Measurements from ENCODE around the gene RNF225. TPM values are rescaled to one million over a fixed set of nuclear protein-coding genes. Genes with fewer than 3 reads are reported as not detected.

The RNF225 gene
- total and polyA plus RNA-seq, 2 donors (not counting 1 experiment from before 2014, with no cell fraction given), result 0.49 TPM; not detected in 1

- peaks cover 15% of the 10 kb centered on the region for H3K79me2 ChIP-seq (ENCODE audit: control insufficient read depth, insufficient read depth, low read length)
- peaks cover 0 to 74% (median 32%) of the 10 kb centered on the region in 3 donors for H3K9me3 ChIP-seq (ENCODE audit: control extremely low read depth in 1 of 3, control insufficient read depth in 2 of 3, insufficient read depth in 1 of 3, low read length in 2 of 3)
- Mint-ChIP-seq H3K27ac (peak within 1 kb of the TSS; percentile 98), H3K4me1 (peaks cover 23% of the 10 kb centered on the region), H3K9me3 (ENCODE audit: insufficient read depth) (peaks cover 17% of the 10 kb centered on the region), H3K27me3 (peaks cover 9% of the 10 kb centered on the region), H3K4me3 (peak within 1 kb of the TSS; percentile 99)
- H3K27ac ChIP-seq (ENCODE audit: low read length in 2 of 2), result peak within 1 kb of the TSS; percentile 78 to 97
- H3K27me3 ChIP-seq (replicated peaks in 1 of 4; ENCODE audit: control extremely low read depth in 1 of 4, control insufficient read depth in 3 of 4, insufficient read depth in 4 of 4, low read length in 3 of 4), result no peaks in the 10 kb centered on the region
- peak; percentile 99 for DNase-seq
- peak; percentile 98 for ATAC-seq (ENCODE audit: low read depth)
- intact Hi-C loops (cut with micrococcal nuclease), result loop anchor here (1.0 to 2.0 kb wide), 13 partner anchors 11 to 257 kb away; partner anchors contain the start of genes ERVK3-1, MZF1, RPS5 and ZBTB45
- peaks cover 14 to 21% of the 10 kb centered on the region in 2 donors for H3K4me1 ChIP-seq (ENCODE audit: control insufficient read depth in 2 of 2, insufficient read depth in 2 of 2, low read length in 2 of 2)
- peak within 1 kb of the TSS; percentile 60 to 97 (median 74) for H3K4me3 ChIP-seq (ENCODE audit: control extremely low read depth in 1 of 5, extremely low read depth in 1 of 5, insufficient read depth in 1 of 5, low read depth in 2 of 5, low read length in 4 of 5)
- peak within 1 kb of the TSS; percentile 98 for H3K4me2 ChIP-seq (replicated peaks; ENCODE audit: low read depth, low read length, poor library complexity, severe bottlenecking)
- ChIA-PET POLR2A (interaction anchor here (0.6 to 1.4 kb wide), 9 partner anchors 12 to 257 kb away, joined by 4 to 11 read pairs (median 5); partner anchors contain the start of genes ZBTB45, ZNF274, ZNF324B and ZNF446), CTCF (interaction anchor here (1.1 kb wide), 1 partner anchor 113 kb away, joined by 3 read pairs; the partner anchor contains the start of gene ZSCAN22)
- H4K20me1 ChIP-seq (ENCODE audit: control insufficient read depth, insufficient read depth, low read length, poor library complexity, severe bottlenecking), result no peaks in the 10 kb centered on the region
- peaks cover 2 to 21% of the 10 kb centered on the region in 2 experiments for H3K36me3 ChIP-seq (replicated peaks in 1 of 2; ENCODE audit: control extremely low read depth in 1 of 2, control insufficient read depth in 1 of 2, extremely low read depth in 1 of 2, insufficient read depth in 2 of 2, low read length in 1 of 2)
- H3K9ac ChIP-seq (ENCODE audit: low read length), result peak within 1 kb of the TSS; percentile 95
- TF ChIP-seq EZH2 (IDR thresholded peaks at IDR 0.05; ENCODE audit: borderline replicate concordance, insufficient read depth, low read depth, low read length, poor library complexity, severe bottlenecking), result no peak
- no peak for TF ChIP-seq CTCF (IDR thresholded peaks at IDR 0.05)
- WGBS (ENCODE audit: insufficient coverage), result 8% methylated on average over 59 of the region's 59 CpGs
- H2AFZ ChIP-seq (ENCODE audit: insufficient read depth, low read depth, low read length, poor library complexity, severe bottlenecking), result peak within 1 kb of the TSS; percentile 94
Observed at GRCh38 chr19:58439576-58440554, 44.4 kb downstream of the RNF225 start, which contains the start of gene ZNF132. ZNF132 (minus strand) TSS chr19:58440153; CDS start chr19:58439821, 332 bp downstream.

Measured in B cell (primary cell).